H1 (cell line): ENCODE measurements around the gene KCNAB2. TPM values are rescaled to one million over a fixed set of nuclear protein-coding genes. Genes with fewer than 3 reads are reported as not detected.

Experiments
- CTCF ChIA-PET: fragments of 300-600 bp; sonication (Branson Sonifier 250); formaldehyde crosslinking; loops from one replicate; lab custom pipeline; 2021; ENCODE audit not compliant: partially characterized antibody; lab: Charles Lee
- POLR2A ChIA-PET: fragments of 300-600 bp; sonication (Branson Sonifier 250); formaldehyde crosslinking; loops from one replicate; lab custom pipeline; 2021; ENCODE audit warnings: inconsistent platforms; ENCODE audit not compliant: partially characterized antibody; lab: Charles Lee
- DNase-seq, 2 experiments: peaks; one replicate each; pipeline versions ENCODE4 v3.0.0 to v3.0.0-alpha.2; 2010 to 2022; ENCODE audit warnings: low spot score in 2 of 2, low read depth in 1 of 2, mixed read lengths in 1 of 2
- FAIRE-seq: peaks from 2 replicates; lab custom pipeline; 2011; peaks lifted over from hg19 to GRCh38; lab: Jason Lieb, UNC
- H2AFZ ChIP-seq: 2 replicates; pipeline ENCODE4 v1.8.1; 2012; ENCODE audit warnings: low read length, inconsistent platforms
- H2AK5ac ChIP-seq: 2 replicates; pipeline ENCODE4 v1.6.1; 2013; ENCODE audit warnings: low read depth, low read length
- H2BK120ac ChIP-seq: replicated peaks from 2 replicates; pipeline ENCODE3; 2013; ENCODE audit warnings: low read depth, low read length, inconsistent platforms
- H2BK12ac ChIP-seq: 2 replicates; pipeline ENCODE4 v1.6.1; 2013; ENCODE audit warnings: low read depth, low read length
- H2BK15ac ChIP-seq: 2 replicates; pipeline ENCODE4 v1.6.1; 2013; ENCODE audit warnings: low read length
- H2BK20ac ChIP-seq: 2 replicates; pipeline ENCODE4 v1.6.1; 2013; ENCODE audit warnings: low read length
- H2BK5ac ChIP-seq: 2 replicates; pipeline ENCODE4 v1.6.1; 2013; ENCODE audit warnings: low read depth, low read length
- H3K14ac ChIP-seq: 2 replicates; pipeline ENCODE4 v1.6.1; 2013; ENCODE audit warnings: inconsistent platforms; ENCODE audit not compliant: insufficient read length
- H3K18ac ChIP-seq: 2 replicates; pipeline ENCODE4 v1.6.1; 2013; ENCODE audit warnings: low read length; ENCODE audit errors: extremely low read depth
- H3K23ac ChIP-seq: 2 replicates; pipeline ENCODE4 v1.6.1; 2013; ENCODE audit warnings: inconsistent platforms; ENCODE audit not compliant: insufficient read length
- H3K23me2 ChIP-seq: 2 replicates; pipeline ENCODE4 v1.6.1; 2013; ENCODE audit warnings: low read depth, low read length
- H3K27ac ChIP-seq: 2 replicates; pipeline ENCODE4 v1.6.1; 2011; ENCODE audit warnings: low read depth, low read length, inconsistent platforms
- H3K27me3 ChIP-seq, 4 experiments: replicated peaks in 1 of 4; 1 replicate in 1 of 4; 2 replicates in 3 of 4; pipeline versions ENCODE4 v1.6.1 to v1.8.1; 2011 to 2013; ENCODE audit warnings: low read length in 3 of 4, mild to moderate bottlenecking in 3 of 4, inconsistent platforms in 2 of 4, mixed read lengths in 2 of 4, moderate library complexity in 1 of 4; ENCODE audit not compliant: control insufficient read depth in 3 of 4, insufficient read depth in 3 of 4; ENCODE audit errors: extremely low read depth in 1 of 4
- H3K36me3 ChIP-seq, 4 experiments: 2 replicates each; pipeline versions ENCODE4 v1.6.1 to v1.8.1; 2011 to 2013; ENCODE audit warnings: mild to moderate bottlenecking in 4 of 4, low read length in 3 of 4, moderate library complexity in 2 of 4, control low read depth in 1 of 4, inconsistent platforms in 1 of 4; ENCODE audit not compliant: insufficient read depth in 4 of 4, control insufficient read depth in 2 of 4
- H3K4ac ChIP-seq: replicated peaks from 2 replicates; pipeline ENCODE3; 2013; ENCODE audit warnings: low read length, low read depth, mixed read lengths, inconsistent platforms; ENCODE audit not compliant: insufficient read length
- H3K4me1 ChIP-seq, 4 experiments: replicated peaks in 1 of 4; 1 replicate in 1 of 4; 2 replicates in 3 of 4; pipeline versions ENCODE4 v1.6.1 to v1.8.1; 2011 to 2013; ENCODE audit warnings: low read length in 3 of 4, inconsistent platforms in 2 of 4, mixed read lengths in 1 of 4; ENCODE audit not compliant: insufficient read depth in 4 of 4, control insufficient read depth in 3 of 4
- H3K4me2 ChIP-seq, 2 experiments: 2 replicates each; pipeline versions ENCODE4 v1.6.1 to v1.8.1; 2011 to 2013; ENCODE audit warnings: low read depth in 2 of 2, low read length in 2 of 2, control low read depth in 1 of 2, inconsistent platforms in 1 of 2, mild to moderate bottlenecking in 1 of 2; ENCODE audit not compliant: insufficient read depth in 1 of 2
- H3K4me3 ChIP-seq, 4 experiments: fragments of 200-600, 300-600 bp in 1 of 4; sonication (generic), shearing (Covaris generic), sonication (Bioruptor Twin) in 1 of 4; 2 replicates each; pipeline versions ENCODE4 v1.5.1 to v1.8.1; 2011 to 2016; ENCODE audit warnings: low read length in 4 of 4, low read depth in 3 of 4, control low read depth in 2 of 4, inconsistent platforms in 2 of 4, mild to moderate bottlenecking in 2 of 4, mixed read lengths in 1 of 4, moderate library complexity in 1 of 4; ENCODE audit not compliant: insufficient read depth in 2 of 4; ENCODE audit errors: extremely low read depth in 1 of 4
- H3K56ac ChIP-seq: replicated peaks from 2 replicates; pipeline ENCODE3; 2013; ENCODE audit warnings: low read depth, mild to moderate bottlenecking, mixed read lengths, low read length, inconsistent platforms; ENCODE audit not compliant: insufficient read length
- H3K79me1 ChIP-seq: 2 replicates; pipeline ENCODE4 v1.6.1; 2013; ENCODE audit warnings: low read depth, low read length, control low read depth
- H3K79me2 ChIP-seq, 2 experiments: 2 replicates each; pipeline versions ENCODE4 v1.6.1 to v1.8.1; 2012 to 2013; ENCODE audit warnings: low read length in 2 of 2, mild to moderate bottlenecking in 2 of 2, inconsistent platforms in 1 of 2; ENCODE audit not compliant: insufficient read depth in 2 of 2, control insufficient read depth in 1 of 2
- H3K9ac ChIP-seq, 4 experiments: replicated peaks in 1 of 4; 1 replicate in 1 of 4; 2 replicates in 3 of 4; pipeline versions ENCODE4 v1.6.1 to v1.8.1; 2011 to 2013; ENCODE audit warnings: low read depth in 3 of 4, low read length in 3 of 4, control low read depth in 2 of 4, mild to moderate bottlenecking in 2 of 4, moderate library complexity in 2 of 4, inconsistent platforms in 1 of 4; ENCODE audit errors: extremely low read depth in 1 of 4
- H3K9me3 ChIP-seq, 2 experiments: 2 replicates each; pipeline versions ENCODE4 v1.6.1 to v1.8.1; 2012 to 2013; ENCODE audit warnings: mild to moderate bottlenecking in 2 of 2, moderate library complexity in 2 of 2, control low read depth in 1 of 2, inconsistent platforms in 1 of 2, low read depth in 1 of 2, low read length in 1 of 2, mixed read lengths in 1 of 2; ENCODE audit not compliant: insufficient read depth in 2 of 2
- H4K20me1 ChIP-seq, 2 experiments: replicated peaks in 1 of 2; 2 replicates each; pipeline versions ENCODE3 to v1.8.1; 2011 to 2013; ENCODE audit warnings: inconsistent platforms in 2 of 2, low read length in 2 of 2, mild to moderate bottlenecking in 1 of 2; ENCODE audit not compliant: insufficient read depth in 2 of 2, control insufficient read depth in 1 of 2
- H4K5ac ChIP-seq: 2 replicates; pipeline ENCODE4 v1.6.1; 2013; ENCODE audit warnings: low read length, low read depth, mixed read lengths, inconsistent platforms; ENCODE audit not compliant: insufficient read length
- H4K8ac ChIP-seq: 2 replicates; pipeline ENCODE4 v1.8.0; 2013; ENCODE audit warnings: mild to moderate bottlenecking, moderate library complexity, low read length, inconsistent platforms; ENCODE audit not compliant: insufficient read depth; ENCODE audit errors: extremely low read depth
- H4K91ac ChIP-seq: replicated peaks from 2 replicates; pipeline ENCODE3; 2013; ENCODE audit warnings: low read length, mixed read lengths, inconsistent platforms; ENCODE audit not compliant: insufficient read length
- BRCA1 ChIP-seq: IDR thresholded peaks from 2 replicates; pipeline ENCODE4 v1.6.1; 2012; ENCODE audit warnings: low read depth, low read length, improper control_type of control experiment
- CTCF ChIP-seq, 3 experiments: IDR thresholded peaks; 1 replicate in 2 of 3; 2 replicates in 1 of 3; pipeline versions ENCODE4 v1.5.1 to v1.6.1; 2011; ENCODE audit warnings: low read length in 3 of 3, mild to moderate bottlenecking in 3 of 3, inconsistent platforms in 2 of 3, low read depth in 1 of 3, moderate library complexity in 1 of 3; ENCODE audit not compliant: insufficient read depth in 1 of 3; ENCODE audit errors: control extremely low read depth in 1 of 3
- GABPA ChIP-seq: IDR thresholded peaks from 2 replicates; pipeline ENCODE4 v1.6.1; 2011; ENCODE audit warnings: mild to moderate bottlenecking, low read length, moderate library complexity, borderline replicate concordance; ENCODE audit not compliant: insufficient read depth
- RAD21 ChIP-seq, 2 experiments: IDR thresholded peaks in 1 of 2; conservative IDR thresholded peaks in 1 of 2; 2 replicates each; pipeline ENCODE4 v1.6.1; 2011; ENCODE audit warnings: low read depth in 2 of 2, low read length in 2 of 2, improper control_type of control experiment in 1 of 2, inconsistent platforms in 1 of 2, mild to moderate bottlenecking in 1 of 2, moderate library complexity in 1 of 2
- SP1 ChIP-seq: IDR thresholded peaks from 2 replicates; pipeline ENCODE4 v1.6.1; 2011; ENCODE audit warnings: low read depth, low read length
- YY1 ChIP-seq: IDR thresholded peaks from 2 replicates; pipeline ENCODE4 v1.6.1; 2011; ENCODE audit warnings: low read depth, mild to moderate bottlenecking, low read length
- WGBS, 2 experiments: shearing (Covaris generic) in 1 of 2; methylation state at CpG; one replicate each; pipeline versions ENCODE4 v1.1.6 to v1.1.7; 2013 to 2015; ENCODE audit warnings: low lambda C conversion rate in 2 of 2, mixed read lengths in 2 of 2, inconsistent platforms in 1 of 2, low coverage in 1 of 2, missing lambda C conversion rate in 1 of 2; ENCODE audit not compliant: insufficient replicate concordance in 2 of 2, insufficient coverage in 1 of 2, insufficient read length in 1 of 2; ENCODE audit errors: extremely low coverage in 1 of 2, missing lambda C conversion rate in 1 of 2; 5-methylcytosine and 5-hydroxymethylcytosine counted together
- polyA plus RNA-seq, 7 experiments: library from polyadenylated mRNA; depleted of rRNA in 3 of 7; stranded (reverse) in 5 of 7; unstranded in 2 of 7; fragments of >200 nt in 5 of 7; fragments of 200-250 nt in 2 of 7; gene quantifications; 1 replicate in 5 of 7; 2 replicates in 1 of 7; 4 replicates in 1 of 7; pipeline versions ENCODE4 v1.2.1 to v1.2.3, GENCODE V29; 2011 to 2013; ENCODE audit warnings: missing spikeins in 2 of 7, mixed read lengths in 2 of 7
- total RNA-seq: library from RNA; stranded (reverse); fragmentation: NEBNext Ultra II Directional; extraction: Animal tissue kit (Norgen Biotek cat#: 25700); gene quantifications from 2 replicates; pipeline ENCODE4 v1.2.1, GENCODE V29; 2021

KCNAB2 gene
- total and polyA plus RNA-seq, 2 of the 8 experiments (the other 6 are each of a cell fraction or from before 2014, with no cell fraction given): 4.5 to 7.0 TPM

DNA sequence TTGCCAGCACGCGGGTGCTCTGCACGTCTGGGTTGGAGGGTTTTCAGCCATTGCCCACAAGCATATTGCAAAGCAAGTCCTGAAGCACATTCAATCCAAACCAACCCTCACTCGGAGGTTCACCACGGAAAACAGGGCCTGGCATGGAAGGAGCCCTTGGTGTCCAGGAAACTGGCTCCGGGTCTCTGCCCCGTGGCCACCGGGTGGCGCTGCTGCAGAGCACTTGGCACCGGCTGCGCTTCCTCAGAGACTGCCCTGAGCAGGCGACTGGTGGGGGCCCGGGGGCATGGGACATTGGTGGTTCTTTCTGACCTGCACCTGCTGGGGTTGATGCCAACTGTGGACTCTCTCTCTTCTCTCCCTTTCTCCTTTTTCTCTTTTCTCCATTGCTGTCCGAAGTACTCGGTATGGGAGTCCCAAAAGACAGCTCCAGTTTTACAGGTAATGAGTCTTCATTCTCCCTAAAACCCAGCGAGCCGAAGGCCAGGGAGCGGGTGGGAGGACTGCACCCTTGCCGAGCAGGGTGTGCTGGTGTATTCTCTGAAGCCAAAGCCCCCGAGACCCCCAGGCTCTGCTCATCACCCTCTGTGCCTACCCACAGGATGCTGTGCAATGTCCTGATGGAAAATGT is 4.1 kb upstream of the KCNAB2 start:
- Histone ChIP-seq H3K4me3 (no peak overlapping the region), H3K27me3 (no peaks in the 10 kb centered on the region; a peak in 1 of 7 replicates), H2BK12ac (no peak overlapping the region), H3K56ac (no peak overlapping the region), H3K36me3 (no peaks in the 10 kb centered on the region), H3K79me2 (no peaks in the 10 kb centered on the region), H3K9me3 (no peaks in the 10 kb centered on the region), H3K4me1 (peaks cover 0 to 5% (median 3%) of the 10 kb centered on the region in 4 experiments; a peak in 3 of 7 replicates), H2BK15ac (no peak overlapping the region), H2BK5ac (no peak overlapping the region), H2BK120ac (no peak overlapping the region), H2BK20ac (no peak overlapping the region), H2AK5ac (no peak overlapping the region), H3K27ac (no peak overlapping the region), H3K4ac (no peak overlapping the region), H3K79me1 (no peaks in the 10 kb centered on the region), H3K23me2 (no peaks in the 10 kb centered on the region), H4K5ac (no peak overlapping the region), H3K23ac (no peak overlapping the region), H3K18ac (no peak overlapping the region), H3K14ac (no peak overlapping the region), H4K8ac (no peak overlapping the region; the same call in 1 of the 2 replicates), H4K91ac (no peak overlapping the region), H3K9ac (no peak overlapping the region), H4K20me1 (peaks cover 2 to 6% of the 10 kb centered on the region in 2 experiments), H3K4me2 (no peak overlapping the region), H2AFZ (no peak overlapping the region)
- FAIRE-seq: no peak
- WGBS, 2 experiments: 53% methylated on average over 19 of the region's 20 CpGs; no CpG with 5 or more reads in 1 of the 2 experiments
- peak in 1 of 2 experiments; percentile 92 for DNase-seq
- ChIA-PET POLR2A (interaction anchor here (0.7 kb wide), 1 partner anchor 144 kb away, joined by 3 read pairs; no protein-coding TSS in a partner anchor), CTCF (interaction anchor here (0.7 to 5.7 kb wide), 28 partner anchors 7 to 226 kb away, joined by 3 to 43 read pairs (median 4); no protein-coding TSS in a partner anchor)
- peak; percentile 15; the same call in 1 of the 2 replicates for TF ChIP-seq YY1
- TF ChIP-seq CTCF (IDR thresholded peaks at IDR 0.05; ENCODE audit: control extremely low read depth in 1 of 3, insufficient read depth in 1 of 3, low read depth in 1 of 3, low read length in 3 of 3): peak in 2 of 3 experiments; percentile 94 to 96; a peak in 3 of 4 replicates
- TF ChIP-seq BRCA1: no peak
- TF ChIP-seq GABPA: peak; percentile 81
- TF ChIP-seq SP1: no peak
- TF ChIP-seq RAD21 (IDR thresholded peaks at IDR 0.05 in 1 of 2, conservative IDR thresholded peaks at IDR 0.05 in 1 of 2; ENCODE audit: low read depth in 2 of 2, low read length in 2 of 2): peak; percentile 88 to 92
